Liver (tissue), 9 donors: ENCODE results near the gene SIPA1L2. TPM values are rescaled to one million over a fixed set of nuclear protein-coding genes. Genes with fewer than 3 reads are reported as not detected.
A peak's percentile ranks its signal among the peaks of the same experiment; 100 is the strongest.

Experiments used
- DNase-seq: peaks from one replicate; pipeline ENCODE4 v3.0.0-alpha.2; 2017; ENCODE audit warnings: low spot score
- H3K27ac ChIP-seq, 2 donors: one replicate each; pipeline ENCODE4 v1.7.0; 2013; ENCODE audit warnings: inconsistent platforms in 2 of 2, low read length in 2 of 2, control low read depth in 1 of 2, low read depth in 1 of 2, mild to moderate bottlenecking in 1 of 2
- H3K27me3 ChIP-seq, 4 donors: one replicate each; pipeline versions ENCODE4 v1.6.1 to v1.7.0; 2013; ENCODE audit warnings: low read length in 3 of 4, inconsistent platforms in 1 of 4, mild to moderate bottlenecking in 1 of 4, moderate library complexity in 1 of 4; ENCODE audit not compliant: control insufficient read depth in 4 of 4, insufficient read depth in 4 of 4
- H3K36me3 ChIP-seq, 4 donors: one replicate each; pipeline versions ENCODE4 v1.6.1 to v1.7.0; 2013; ENCODE audit warnings: low read length in 3 of 4, mild to moderate bottlenecking in 3 of 4, low read depth in 1 of 4, moderate library complexity in 1 of 4; ENCODE audit not compliant: control insufficient read depth in 4 of 4, insufficient read depth in 3 of 4
- H3K4me1 ChIP-seq, 4 donors: one replicate each; pipeline versions ENCODE4 v1.6.1 to v1.7.0; 2013; ENCODE audit warnings: low read length in 3 of 4, mild to moderate bottlenecking in 3 of 4, moderate library complexity in 1 of 4; ENCODE audit not compliant: control insufficient read depth in 4 of 4, insufficient read depth in 4 of 4
- H3K4me3 ChIP-seq, 3 donors: one replicate each; pipeline versions ENCODE4 v1.6.1 to v1.7.0; 2013; ENCODE audit warnings: low read length in 3 of 3, control low read depth in 1 of 3, low read depth in 1 of 3, mild to moderate bottlenecking in 1 of 3
- H3K9ac ChIP-seq, 2 donors: one replicate each; pipeline ENCODE4 v1.7.0; 2013; ENCODE audit warnings: low read length in 2 of 2, mild to moderate bottlenecking in 2 of 2, moderate library complexity in 2 of 2, control low read depth in 1 of 2, low read depth in 1 of 2
- H3K9me3 ChIP-seq, 4 donors: one replicate each; pipeline versions ENCODE4 v1.6.1 to v1.7.0; 2013; ENCODE audit warnings: low read length in 3 of 4; ENCODE audit not compliant: control insufficient read depth in 4 of 4
- ATF3 ChIP-seq: IDR thresholded peaks from 2 replicates; pipeline ENCODE4 v1.6.1; 2016; ENCODE audit warnings: antibody characterized with exemption
- CTCF ChIP-seq: fragments of 150-350 bp; IDR thresholded peaks from 2 replicates; pipeline ENCODE4 v1.5.1; 2017; ENCODE audit warnings: improper control_type of control experiment, low read depth, low read length; ENCODE audit not compliant: missing input control
- EGR1 ChIP-seq, 2 donors: IDR thresholded peaks; 2 replicates each; pipeline ENCODE4 v1.6.1; 2016 to 2018; ENCODE audit warnings: antibody characterized with exemption in 2 of 2, low read depth in 2 of 2
- FOXA1 ChIP-seq: IDR thresholded peaks from 2 replicates; pipeline ENCODE4 v1.6.1; 2016; ENCODE audit warnings: antibody characterized with exemption
- FOXA2 ChIP-seq: IDR thresholded peaks from 2 replicates; pipeline ENCODE4 v1.6.1; 2016; ENCODE audit warnings: antibody characterized with exemption
- GABPA ChIP-seq, 2 donors: IDR thresholded peaks in 1 of 2; conservative IDR thresholded peaks in 1 of 2; 2 replicates each; pipeline ENCODE4 v1.6.1; 2016; ENCODE audit warnings: antibody characterized with exemption in 2 of 2, mild to moderate bottlenecking in 1 of 2, moderate library complexity in 1 of 2
- HNF4A ChIP-seq, 2 donors: conservative IDR thresholded peaks; 2 replicates each; pipeline ENCODE4 v1.6.1; 2016; ENCODE audit warnings: antibody characterized with exemption in 2 of 2, mild to moderate bottlenecking in 2 of 2
- HNF4G ChIP-seq: IDR thresholded peaks from 2 replicates; pipeline ENCODE4 v1.6.1; 2016; ENCODE audit warnings: antibody characterized with exemption
- JUND ChIP-seq, 2 donors: IDR thresholded peaks; 2 replicates each; pipeline ENCODE4 v1.6.1; 2016; ENCODE audit warnings: antibody characterized with exemption in 2 of 2
- MAX ChIP-seq: IDR thresholded peaks from 2 replicates; pipeline ENCODE4 v1.6.1; 2016; ENCODE audit warnings: antibody characterized with exemption
- RAD21 ChIP-seq, 2 donors: IDR thresholded peaks; 2 replicates each; pipeline ENCODE4 v1.6.1; 2016; ENCODE audit warnings: antibody characterized with exemption in 2 of 2, mild to moderate bottlenecking in 2 of 2
- REST ChIP-seq: IDR thresholded peaks from 2 replicates; pipeline ENCODE4 v1.6.1; 2016; ENCODE audit warnings: antibody characterized with exemption, mild to moderate bottlenecking
- RXRA ChIP-seq, 2 donors: IDR thresholded peaks; 2 replicates each; pipeline ENCODE4 v1.6.1; 2017 to 2018; ENCODE audit warnings: antibody characterized with exemption in 2 of 2, mild to moderate bottlenecking in 1 of 2
- SP1 ChIP-seq: IDR thresholded peaks from 2 replicates; pipeline ENCODE4 v1.6.1; 2018; ENCODE audit warnings: antibody characterized with exemption, mild to moderate bottlenecking
- ZBTB33 ChIP-seq: IDR thresholded peaks from 2 replicates; pipeline ENCODE4 v1.6.1; 2016; ENCODE audit warnings: antibody characterized with exemption
- WGBS: extraction: QIAGEN DNeasy Blood & Tissue Kit; methylation state at CpG from one replicate; pipeline ENCODE4 v1.1.7; 2013; 5-methylcytosine and 5-hydroxymethylcytosine counted together
- polyA plus RNA-seq, 2 donors: library from polyadenylated mRNA; stranded (reverse) in 1 of 2; unstranded in 1 of 2; fragments of 200-250 nt in 1 of 2; fragments of >200 nt in 1 of 2; fragmentation: Nextera tagmentation in 1 of 2; extraction: Ambion mirVana in 1 of 2; gene quantifications; one replicate each; pipeline versions ENCODE4 v1.2.1 to v1.2.3, GENCODE V29; 2013 to 2015
- total RNA-seq, 2 donors: library from RNA; depleted of rRNA; stranded (reverse); fragments of >200 nt; gene quantifications; one replicate each; pipeline ENCODE4 v1.2.3, GENCODE V29; 2014
- donor health status: healthy.
- donor health status: healthy.
- donor health status: healthy.
- donor health status: healthy.
- donor health status: healthy.

Gene SIPA1L2
- total and polyA plus RNA-seq, 4 donors, result 1.9 to 18.5 (median 4.0) TPM

- no peak for DNase-seq
- WGBS, result 69% methylated on average over 5 of the region's 5 CpGs
- H3K27ac ChIP-seq, result no peak overlapping the region
- no peak overlapping the region for H3K4me3 ChIP-seq
- peaks cover 4 to 36% (median 19%) of the 10 kb centered on the region in 4 donors for H3K4me1 ChIP-seq
- TF ChIP-seq GABPA (IDR thresholded peaks at IDR 0.05 in 1 of 2, conservative IDR thresholded peaks at IDR 0.05 in 1 of 2) (no peak), HNF4G (no peak), FOXA2 (no peak), RAD21 (IDR thresholded peaks at IDR 0.05) (peak in 1 of 2 donors; percentile 28), HNF4A (conservative IDR thresholded peaks at IDR 0.05) (peak; percentile 35 to 41)
- no peak overlapping the region for H3K9ac ChIP-seq
- H3K36me3 ChIP-seq, result no peaks in the 10 kb centered on the region
- no peaks in the 10 kb centered on the region for H3K9me3 ChIP-seq
- H3K27me3 ChIP-seq, result no peaks in the 10 kb centered on the region
Measured at GRCh38 chr1:232634096-232634495, 4.2 kb upstream of the SIPA1L2 start.

- TF ChIP-seq CTCF (no peak), FOXA1 (no peak), MAX (no peak), JUND (IDR thresholded peaks at IDR 0.05) (no peak), GABPA (IDR thresholded peaks at IDR 0.05 in 1 of 2, conservative IDR thresholded peaks at IDR 0.05 in 1 of 2) (no peak), RXRA (IDR thresholded peaks at IDR 0.05) (no peak)
- Histone ChIP-seq H3K36me3 (no peaks in the 10 kb centered on the region), H3K27me3 (no peaks in the 10 kb centered on the region), H3K4me3 (peak overlapping the region; percentile 21 to 87 (median 68)), H3K27ac (peak overlapping the region; percentile 15 to 70), H3K4me1 (peaks cover 4 to 36% (median 20%) of the 10 kb centered on the region in 4 donors), H3K9ac (peak overlapping the region in 1 of 2 donors; percentile 56), H3K9me3 (no peaks in the 10 kb centered on the region)
- no peak for DNase-seq
- 1% methylated on average over 8 of the region's 8 CpGs for WGBS
Measured at GRCh38 chr1:232630894-232631195, 912 bp upstream of the SIPA1L2 start.

- peak overlapping the region; percentile 22 to 60 for H3K9ac ChIP-seq
- DNase-seq, result peak; percentile 39
- no peaks in the 10 kb centered on the region for H3K9me3 ChIP-seq
- H3K27me3 ChIP-seq, result no peaks in the 10 kb centered on the region
- peaks cover 4 to 30% (median 13%) of the 10 kb centered on the region in 4 donors for H3K4me1 ChIP-seq
- under 1% methylated on average over 96 of the region's 96 CpGs for WGBS
- H3K36me3 ChIP-seq, result no peaks in the 10 kb centered on the region
- no peak for TF ChIP-seq EGR1 (IDR thresholded peaks at IDR 0.05; ENCODE audit: low read depth in 2 of 2)
- TF ChIP-seq JUND (IDR thresholded peaks at IDR 0.05), result no peak
- no peak for TF ChIP-seq ATF3
- no peak for TF ChIP-seq MAX
- no peak for TF ChIP-seq ZBTB33
- no peak for TF ChIP-seq CTCF
- no peak for TF ChIP-seq SP1
- no peak for TF ChIP-seq FOXA1
- no peak for TF ChIP-seq REST
- TF ChIP-seq GABPA (IDR thresholded peaks at IDR 0.05 in 1 of 2, conservative IDR thresholded peaks at IDR 0.05 in 1 of 2), result no peak
- TF ChIP-seq HNF4G, result no peak
- no peak overlapping the region for H3K27ac ChIP-seq
- H3K4me3 ChIP-seq, result peak overlapping the region; percentile 71 to 87 (median 78)
Measured at GRCh38 chr1:232629250-232630046, 485 bp downstream of the SIPA1L2 start.
